GM06990 (cell line): ENCODE results near the gene CYTH3.

Experiments used
- DNase-seq: peaks from one replicate; pipeline ENCODE4 v3.0.0-alpha.2; 2011; ENCODE audit not compliant: insufficient read length; ENCODE audit errors: extremely low read depth
- H3K27me3 ChIP-seq: replicated peaks from 2 replicates; pipeline ENCODE4 v1.6.0; 2011; ENCODE audit warnings: low read length; ENCODE audit not compliant: control insufficient read depth, insufficient read depth
- H3K36me3 ChIP-seq: 2 replicates; pipeline ENCODE4 v1.5.1; 2011; ENCODE audit warnings: low read length; ENCODE audit not compliant: control insufficient read depth, insufficient read depth
- H3K4me3 ChIP-seq: replicated peaks from 2 replicates; pipeline ENCODE4 v1.5.1; 2011; ENCODE audit warnings: low read depth, mild to moderate bottlenecking, control low read depth, low read length
- CTCF ChIP-seq: IDR thresholded peaks from 2 replicates; pipeline ENCODE4 v1.5.1; 2011; ENCODE audit warnings: low read length, control low read depth, mild to moderate bottlenecking, inconsistent platforms; ENCODE audit not compliant: insufficient read depth, poor library complexity, severe bottlenecking

Gene CYTH3

DNA sequence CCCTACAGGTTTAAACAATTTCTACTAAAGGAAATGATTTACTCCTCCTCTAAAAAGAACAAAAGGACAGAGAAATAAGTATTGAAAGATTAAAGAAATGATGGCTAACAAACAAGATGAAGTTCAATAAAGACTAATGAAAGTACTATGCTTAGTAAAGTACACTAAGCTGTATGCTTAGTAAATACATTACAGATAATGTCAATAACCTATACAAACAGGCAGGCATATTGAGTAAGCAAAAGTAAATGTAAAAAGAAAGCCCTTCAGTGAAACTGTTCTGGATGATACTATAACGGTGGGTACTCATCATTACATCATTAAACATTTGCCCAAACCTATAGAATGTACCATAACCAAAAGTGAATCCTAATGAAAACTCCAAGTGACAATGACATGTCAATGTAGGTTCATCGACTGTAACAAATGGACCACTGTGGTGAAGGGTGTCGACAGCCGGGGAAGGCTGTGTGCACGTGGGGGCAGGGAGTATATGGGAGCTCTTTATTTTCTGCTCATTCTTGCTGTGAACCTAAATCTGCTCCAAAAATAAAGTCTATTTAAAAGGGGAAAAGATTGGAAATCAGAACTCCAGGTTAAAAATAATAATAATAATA lies 34.0 kb downstream of the CYTH3 start:
- no peak for DNase-seq
- H3K27me3 ChIP-seq, result no peaks in the 10 kb centered on the region
- H3K36me3 ChIP-seq, result no peaks in the 10 kb centered on the region
- H3K4me3 ChIP-seq, result no peak overlapping the region
- TF ChIP-seq CTCF, result no peak

DNA sequence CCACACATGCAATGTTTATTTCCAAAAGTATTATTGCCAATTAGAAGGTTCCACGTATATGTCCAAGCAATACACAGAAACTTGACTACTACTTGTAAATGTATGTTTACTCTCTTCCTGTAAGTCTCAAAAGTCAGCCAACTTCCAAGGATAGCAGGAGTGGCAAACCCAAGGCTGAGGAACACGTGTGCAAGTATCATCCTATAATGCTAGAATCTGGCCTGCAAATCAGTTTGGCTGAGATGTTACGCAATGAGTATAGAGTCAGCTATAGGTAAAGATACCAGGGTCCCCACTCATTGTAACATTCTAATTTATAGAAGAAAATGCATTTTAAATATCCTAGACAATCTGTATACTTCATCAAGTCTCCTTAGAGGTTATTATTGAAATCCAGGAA lies 34.7 kb downstream of the CYTH3 start:
- DNase-seq, result no peak
- Histone ChIP-seq H3K27me3 (no peaks in the 10 kb centered on the region), H3K36me3 (no peaks in the 10 kb centered on the region), H3K4me3 (no peak overlapping the region)
- no peak for TF ChIP-seq CTCF

DNA sequence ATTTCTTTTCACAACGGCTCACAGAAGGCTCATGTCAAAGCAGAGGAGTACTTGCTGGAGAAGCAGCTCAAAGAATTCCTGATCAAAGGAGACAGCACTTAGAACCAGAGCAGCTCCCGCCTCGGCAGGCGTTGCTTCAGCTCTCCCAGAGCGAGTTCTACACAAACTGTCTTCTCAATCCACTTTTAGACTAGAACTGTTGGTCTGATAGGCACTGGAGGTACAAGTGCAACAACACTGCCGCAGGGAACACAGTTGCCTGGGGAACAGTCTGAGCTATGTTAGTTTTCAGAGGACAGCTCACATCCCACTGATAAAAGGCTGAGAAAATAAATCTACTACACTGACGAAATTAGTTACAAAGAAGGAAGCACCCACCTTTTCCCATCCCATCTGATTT lies 35.4 kb downstream of the CYTH3 start:
- no peak for TF ChIP-seq CTCF
- Histone ChIP-seq H3K4me3 (no peak overlapping the region), H3K27me3 (no peaks in the 10 kb centered on the region), H3K36me3 (no peaks in the 10 kb centered on the region)
- no peak for DNase-seq

- Histone ChIP-seq H3K36me3 (no peaks in the 10 kb centered on the region), H3K27me3 (no peaks in the 10 kb centered on the region), H3K4me3 (no peak overlapping the region)
- no peak for TF ChIP-seq CTCF
- DNase-seq, result no peak
These were observed 37.2 kb downstream of the CYTH3 start for GRCh38 chr7:6235029-6235871.

- Histone ChIP-seq H3K4me3 (no peak overlapping the region), H3K27me3 (no peaks in the 10 kb centered on the region), H3K36me3 (no peaks in the 10 kb centered on the region)
- no peak for TF ChIP-seq CTCF
- DNase-seq, result peak; percentile 50
These were observed 38.0 kb downstream of the CYTH3 start for GRCh38 chr7:6234384-6234783.
